Measurements from ENCODE around the gene PSEN1.

PSEN1 gene

DNA sequence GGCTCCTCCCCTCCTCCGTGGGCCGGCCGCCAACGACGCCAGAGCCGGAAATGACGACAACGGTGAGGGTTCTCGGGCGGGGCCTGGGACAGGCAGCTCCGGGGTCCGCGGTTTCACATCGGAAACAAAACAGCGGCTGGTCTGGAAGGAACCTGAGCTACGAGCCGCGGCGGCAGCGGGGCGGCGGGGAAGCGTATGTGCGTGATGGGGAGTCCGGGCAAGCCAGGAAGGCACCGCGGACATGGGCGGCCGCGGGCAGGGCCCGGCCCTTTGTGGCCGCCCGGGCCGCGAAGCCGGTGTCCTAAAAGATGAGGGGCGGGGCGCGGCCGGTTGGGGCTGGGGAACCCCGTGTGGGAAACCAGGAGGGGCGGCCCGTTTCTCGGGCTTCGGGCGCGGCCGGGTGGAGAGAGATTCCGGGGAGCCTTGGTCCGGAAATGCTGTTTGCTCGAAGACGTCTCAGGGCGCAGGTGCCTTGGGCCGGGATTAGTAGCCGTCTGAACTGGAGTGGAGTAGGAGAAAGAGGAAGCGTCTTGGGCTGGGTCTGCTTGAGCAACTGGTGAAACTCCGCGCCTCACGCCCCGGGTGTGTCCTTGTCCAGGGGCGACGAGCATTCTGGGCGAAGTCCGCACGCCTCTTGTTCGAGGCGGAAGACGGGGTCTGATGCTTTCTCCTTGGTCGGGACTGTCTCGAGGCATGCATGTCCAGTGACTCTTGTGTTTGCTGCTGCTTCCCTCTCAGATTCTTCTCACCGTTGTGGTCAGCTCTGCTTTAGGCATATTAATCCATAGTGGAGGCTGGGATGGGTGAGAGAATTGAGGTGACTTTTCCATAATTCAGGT is at the start of gene PSEN1:
PSEN1 (plus strand) TSS at position 121 of the 839 bp plus-strand sequence. CDS start 11,513 bp downstream, outside the sequence.
- DNase-seq = peak; percentile 99

DNA sequence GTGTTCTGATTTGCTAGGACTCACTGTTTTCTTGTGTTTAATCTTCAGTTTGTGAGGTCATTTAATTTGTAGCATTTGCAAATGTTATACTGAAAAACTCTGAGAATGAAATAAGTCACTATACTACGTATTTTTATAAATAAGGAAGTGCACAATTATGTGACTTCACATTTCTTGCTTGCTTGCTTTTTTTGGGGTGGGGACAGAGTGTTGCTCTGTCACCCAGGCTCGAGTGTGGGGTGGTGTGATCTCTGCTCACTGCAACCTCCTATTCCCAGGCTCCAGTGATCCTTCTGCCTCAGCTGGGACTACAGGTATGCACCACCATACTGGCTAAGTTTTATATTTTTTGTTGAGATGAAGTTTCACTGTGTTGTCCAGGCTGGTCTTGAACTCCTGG is 45.3 kb upstream of the PSEN1 start:
- DNase-seq = no peak

DNA sequence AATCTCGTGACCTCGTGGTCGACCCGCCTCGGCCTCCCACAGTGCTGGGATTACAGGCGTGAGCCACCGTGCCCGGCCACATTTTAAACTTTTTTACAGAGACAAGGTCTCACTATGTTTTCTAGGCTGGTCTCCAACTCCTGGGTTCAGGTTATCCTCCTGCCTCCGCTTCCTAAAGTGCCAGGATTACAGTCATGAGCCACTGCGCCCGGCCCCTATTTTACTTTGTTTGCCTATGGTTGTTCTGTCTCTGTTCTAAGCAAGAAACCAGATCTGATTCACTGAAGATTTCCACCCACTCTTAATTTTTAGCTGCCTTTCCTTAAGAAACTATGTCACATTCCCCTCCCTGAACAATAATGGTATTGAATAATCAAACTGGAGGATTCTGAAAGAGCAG is 38.9 kb upstream of the PSEN1 start:
- DNase-seq = no peak

DNA sequence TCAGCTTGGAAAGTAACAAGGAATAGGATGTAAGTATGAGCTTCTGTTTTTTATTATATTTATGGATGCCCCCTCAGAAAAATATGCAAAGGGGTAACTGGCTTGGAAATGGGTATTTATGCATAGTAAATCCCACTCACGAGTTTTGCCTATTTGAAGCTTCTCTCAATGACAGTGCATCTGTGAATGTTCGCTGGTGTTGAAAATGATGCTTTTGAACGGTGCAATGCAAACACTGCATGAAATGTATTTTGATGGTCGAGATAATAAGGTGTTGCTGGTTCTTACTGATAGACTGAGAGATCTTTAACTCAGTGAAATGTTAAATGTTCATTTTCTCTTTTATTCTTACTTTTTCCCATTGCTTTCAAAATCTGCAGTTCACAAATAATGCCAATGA is 36.0 kb upstream of the PSEN1 start:
- no peak for DNase-seq

DNA sequence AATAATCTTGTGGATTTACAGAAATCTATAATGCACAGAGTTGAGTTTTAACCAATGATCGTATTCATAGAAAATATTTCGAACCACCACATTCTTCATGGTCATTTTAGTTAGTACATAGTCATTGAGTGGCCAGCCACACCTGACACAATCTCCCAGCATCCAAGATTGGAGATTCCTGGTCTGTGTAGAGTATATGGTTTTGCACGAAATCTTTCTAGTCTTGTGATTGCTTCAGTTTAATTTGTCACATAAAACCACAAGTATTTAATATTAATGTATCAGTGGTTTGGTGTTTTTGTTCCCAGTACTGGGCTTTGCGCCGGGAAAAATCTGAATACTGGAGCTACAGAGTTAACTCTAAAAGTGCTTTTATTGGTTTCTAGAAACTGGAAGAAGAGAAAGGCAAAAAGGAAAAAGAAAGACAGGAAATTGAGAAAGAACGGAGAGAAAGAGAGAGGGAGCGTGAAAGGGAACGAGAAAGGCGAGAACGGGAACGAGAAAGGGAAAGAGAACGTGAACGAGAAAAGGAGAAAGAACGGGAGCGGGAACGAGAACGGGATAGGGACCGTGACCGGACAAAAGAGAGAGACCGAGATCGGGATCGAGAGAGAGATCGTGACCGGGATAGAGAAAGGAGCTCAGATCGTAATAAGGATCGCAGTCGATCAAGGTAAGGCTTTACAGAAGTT is 33.4 kb upstream of the PSEN1 start:
- DNase-seq = no peak

DNA sequence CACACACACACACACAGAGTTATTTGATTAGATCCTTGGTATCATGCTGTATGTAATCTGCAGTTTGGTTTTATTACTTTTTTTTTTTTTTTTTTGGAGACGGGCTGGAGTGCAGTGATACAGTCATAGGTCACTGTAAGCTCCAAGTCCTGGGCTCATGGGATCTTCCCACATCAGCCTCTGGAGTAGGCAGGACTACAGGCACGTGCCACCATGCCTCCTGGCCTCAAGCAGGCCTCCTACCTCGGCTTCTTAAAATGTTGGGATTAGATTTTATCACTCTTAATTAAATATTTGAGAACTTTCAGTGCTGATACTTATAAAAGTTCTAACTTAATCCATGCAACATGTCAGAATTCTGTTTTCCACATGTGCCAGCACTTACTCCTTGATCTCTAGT is 31.3 kb upstream of the PSEN1 start:
- DNase-seq = no peak

DNA sequence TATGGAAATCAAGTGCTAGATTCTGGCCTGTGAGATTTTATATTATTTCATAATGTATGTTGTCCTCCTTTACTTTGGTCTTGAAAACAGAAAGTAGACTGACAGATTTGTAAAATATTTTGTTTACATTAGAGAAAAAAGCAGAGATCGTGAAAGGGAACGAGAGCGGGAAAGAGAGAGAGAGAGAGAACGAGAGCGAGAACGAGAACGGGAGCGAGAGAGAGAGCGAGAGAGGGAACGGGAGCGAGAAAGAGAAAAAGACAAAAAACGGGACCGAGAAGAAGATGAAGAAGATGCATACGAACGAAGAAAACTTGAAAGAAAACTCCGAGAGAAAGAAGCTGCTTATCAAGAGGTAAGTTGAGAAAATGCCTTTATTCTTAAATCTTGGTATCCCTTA is 30.6 kb upstream of the PSEN1 start:
- DNase-seq = no peak

DNA sequence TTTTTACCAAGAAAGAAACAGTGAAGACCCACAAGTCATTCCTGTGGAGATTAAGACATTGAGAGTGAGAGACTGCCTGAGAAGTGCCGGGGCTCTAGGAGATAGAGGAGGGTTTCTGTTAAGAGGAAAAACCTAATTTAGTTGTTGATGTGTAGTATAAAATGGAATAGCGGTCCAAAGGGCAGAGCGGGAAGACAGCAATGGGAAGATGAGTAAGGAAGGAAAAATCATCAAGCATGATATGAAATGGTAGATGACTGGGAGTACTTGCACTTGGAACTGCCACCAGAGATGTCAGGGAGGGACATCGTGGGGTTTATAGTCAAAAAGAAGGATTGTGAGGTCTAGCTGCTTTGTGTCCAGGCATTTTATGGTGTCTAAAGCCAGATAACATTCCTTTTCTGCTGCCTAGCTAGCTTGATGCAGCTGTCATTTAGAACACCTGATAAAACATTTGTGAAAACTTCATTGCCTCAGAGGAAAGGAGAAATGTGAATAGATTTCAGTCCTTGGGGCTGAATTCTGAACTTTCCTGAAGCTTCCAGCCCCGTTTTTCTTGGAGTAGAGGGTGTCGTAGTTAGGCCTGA is 20.1 kb upstream of the PSEN1 start:
- DNase-seq = no peak

DNA sequence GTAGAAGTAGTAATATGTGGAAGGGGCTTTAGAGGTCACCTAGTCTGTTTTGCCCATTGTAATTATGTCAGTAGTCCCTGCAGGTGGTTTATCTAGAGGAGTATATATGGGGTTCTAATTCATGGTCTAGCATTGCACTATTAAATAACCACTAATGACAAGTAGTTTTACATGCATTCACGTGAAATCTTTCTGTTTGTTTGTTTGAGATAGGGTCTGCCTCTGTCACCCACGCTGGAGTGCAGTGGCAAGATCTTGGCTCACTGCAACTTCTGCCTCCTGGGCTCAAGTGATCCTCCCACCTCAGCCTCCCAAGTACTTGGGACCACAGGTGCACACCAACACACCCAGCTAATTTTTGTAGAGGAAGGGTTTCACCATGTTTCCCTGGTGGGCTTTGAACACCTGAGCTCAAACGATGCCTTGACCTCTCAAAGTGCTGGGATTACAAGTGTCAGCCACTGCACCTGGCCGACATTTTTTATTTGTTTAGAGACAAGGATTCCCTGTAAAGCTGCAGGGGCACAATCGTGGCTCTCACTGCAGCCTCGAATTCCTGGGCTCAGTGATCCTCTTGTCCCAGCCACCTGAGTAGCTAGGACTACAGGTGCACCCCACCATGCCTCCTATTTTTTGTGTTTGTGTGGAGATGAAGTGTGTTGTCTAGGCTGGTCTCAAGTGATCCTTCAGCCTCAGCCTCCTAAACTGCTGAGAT is 12.0 kb upstream of the PSEN1 start:
- DNase-seq = no peak

DNA sequence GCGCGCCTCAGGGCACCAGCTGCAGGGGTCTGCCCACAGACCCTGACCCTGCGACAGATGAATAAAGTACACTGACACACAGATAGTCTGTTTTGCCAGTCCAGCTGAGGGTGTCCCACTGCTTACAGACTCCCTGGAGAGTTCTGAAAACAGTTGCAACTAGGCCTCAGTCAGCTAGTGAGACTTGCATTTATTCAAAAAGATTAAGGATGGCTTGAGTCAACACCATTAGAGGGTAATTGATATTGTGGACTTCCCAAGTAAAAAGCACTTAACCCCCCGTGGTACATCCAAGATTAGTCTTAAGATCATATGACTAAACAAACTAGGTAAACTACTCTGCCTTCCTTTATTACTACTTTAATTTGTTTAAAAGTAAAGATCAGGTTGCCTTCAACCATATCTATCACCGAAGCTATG is 11.1 kb upstream of the PSEN1 start:
- no peak for DNase-seq

DNA sequence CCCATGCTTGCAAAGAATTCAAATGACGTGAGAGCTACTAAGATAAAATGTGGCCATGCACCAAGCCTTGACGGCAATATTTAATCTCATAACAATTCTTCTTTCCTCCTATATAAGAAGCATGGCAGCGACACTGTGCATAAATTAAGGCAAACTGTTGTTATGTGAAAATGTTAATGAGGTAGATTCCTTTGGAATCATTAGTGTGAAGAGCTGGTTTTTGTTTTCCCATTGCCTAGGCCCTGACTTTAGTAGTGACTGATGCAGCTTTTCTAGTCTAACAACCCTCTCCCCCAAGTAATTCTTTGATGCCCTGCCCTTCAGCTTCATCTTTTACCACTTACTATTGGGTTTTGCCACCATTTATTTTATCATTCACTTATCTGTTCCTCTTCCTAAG is 10.6 kb upstream of the PSEN1 start:
- no peak for DNase-seq

DNA sequence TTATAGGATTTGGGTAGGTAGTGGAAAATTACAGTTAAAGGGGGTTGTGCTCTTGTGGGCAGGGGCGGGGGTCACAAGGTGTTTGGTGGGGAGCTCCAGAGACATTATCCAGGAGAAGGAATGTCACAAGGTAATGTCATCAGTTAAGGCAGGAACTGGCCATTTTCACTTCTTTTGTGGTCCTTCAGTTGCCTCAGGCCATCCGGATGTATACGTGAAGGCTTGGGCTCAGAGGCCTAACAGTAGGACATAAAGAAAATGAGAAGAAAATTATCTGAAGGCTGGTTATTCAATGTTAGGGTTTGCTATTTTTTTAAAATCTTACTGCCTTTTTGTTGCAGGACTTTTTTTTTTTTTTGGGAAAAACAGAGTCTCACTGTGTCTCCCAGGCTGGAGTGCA is 2.5 kb upstream of the PSEN1 start:
- no peak for DNase-seq

DNA sequence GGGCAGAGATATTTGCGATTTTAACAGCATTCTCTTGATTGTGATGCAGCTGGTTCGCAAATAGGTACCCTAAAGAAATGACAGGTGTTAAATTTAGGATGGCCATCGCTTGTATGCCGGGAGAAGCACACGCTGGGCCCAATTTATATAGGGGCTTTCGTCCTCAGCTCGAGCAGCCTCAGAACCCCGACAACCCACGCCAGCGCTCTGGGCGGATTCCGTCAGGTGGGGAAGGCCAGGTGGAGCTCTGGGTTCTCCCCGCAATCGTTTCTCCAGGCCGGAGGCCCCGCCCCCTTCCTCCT is 271 bp upstream of the PSEN1 start:
- DNase-seq = no peak

DNA sequence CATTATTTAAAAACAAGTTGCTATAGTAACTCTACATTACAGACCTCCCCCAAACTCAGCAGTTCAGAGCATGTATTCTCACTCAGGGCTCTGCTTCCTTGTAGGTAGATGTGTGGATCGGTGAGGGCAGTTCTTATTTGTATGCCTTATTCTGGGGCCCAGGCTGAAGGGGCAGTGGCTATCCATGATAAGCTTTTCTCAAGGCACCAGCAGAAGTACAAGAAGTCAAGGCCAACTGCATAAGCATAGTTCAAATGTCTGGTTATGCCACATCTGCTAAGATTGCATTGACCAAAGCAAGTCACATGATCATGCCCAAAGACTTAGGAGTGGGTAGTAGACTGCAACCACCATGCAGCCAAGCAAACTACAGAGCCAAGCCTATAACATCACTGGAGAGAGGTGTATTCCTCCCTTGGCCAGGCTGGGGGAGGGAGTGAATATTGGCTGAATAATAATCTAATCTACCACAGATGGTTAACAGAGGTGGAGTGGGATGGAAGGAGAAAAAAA is 4.6 kb downstream of the PSEN1 start:
- no peak for DNase-seq

DNA sequence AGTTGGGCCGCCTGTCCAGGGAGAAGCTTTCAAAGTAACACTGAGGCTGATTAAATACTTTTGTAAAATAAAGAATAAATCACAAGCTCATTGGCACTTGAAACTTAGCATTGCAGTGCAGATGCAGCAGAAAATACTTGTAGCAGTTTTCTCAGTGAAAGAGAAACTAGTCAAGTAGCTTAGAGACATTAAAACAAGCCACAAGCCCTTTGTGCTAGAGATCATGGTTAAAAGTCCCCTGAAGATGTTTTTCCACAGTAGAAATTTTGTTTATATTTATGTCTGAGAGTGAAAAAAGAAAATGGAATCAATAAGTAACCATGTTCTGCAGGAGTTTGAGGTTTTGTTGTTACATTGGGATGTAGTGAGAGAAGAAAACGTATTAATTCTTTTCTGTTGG is 5.9 kb downstream of the PSEN1 start:
- no peak for DNase-seq

DNA sequence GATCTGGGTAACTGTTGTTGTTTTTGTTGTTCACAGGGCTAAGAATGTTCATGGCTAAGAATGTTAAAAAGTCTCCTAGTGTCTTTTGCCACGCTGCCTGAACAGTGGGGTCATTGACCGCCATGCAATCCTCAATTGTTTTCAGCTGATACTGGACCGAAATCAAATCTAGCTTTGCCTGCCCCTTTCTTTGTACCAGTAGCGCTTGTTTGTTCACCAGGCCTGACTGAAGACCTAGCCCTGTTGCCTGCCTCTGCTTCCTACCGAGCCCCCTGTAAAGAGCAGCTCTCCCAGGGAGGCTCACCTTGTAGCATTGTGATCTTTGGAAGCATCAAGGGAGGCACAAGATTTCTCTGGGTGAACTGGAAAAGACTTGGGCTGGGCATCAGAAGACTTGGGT is 6.7 kb downstream of the PSEN1 start:
- no peak for DNase-seq

DNA sequence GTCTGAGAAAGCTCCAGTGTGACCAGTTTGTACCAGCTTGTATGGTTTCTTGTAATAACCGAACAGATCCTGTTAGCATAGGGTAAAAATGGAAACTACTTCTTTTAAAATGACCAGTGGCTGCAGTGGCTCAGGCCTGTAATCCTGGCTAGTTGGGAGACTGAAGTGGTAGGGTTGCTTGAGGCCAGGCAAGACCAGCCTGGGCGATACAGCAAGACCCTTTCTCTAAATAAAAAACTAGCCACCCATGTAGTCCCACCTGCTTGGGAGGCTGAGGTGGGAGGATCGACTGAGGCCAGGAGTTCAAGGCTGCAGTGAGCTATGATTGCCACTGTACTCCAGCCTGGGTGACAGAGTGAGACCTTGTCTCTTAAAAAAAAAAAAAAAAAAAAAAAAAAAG is 7.3 kb downstream of the PSEN1 start:
- no peak for DNase-seq

DNA sequence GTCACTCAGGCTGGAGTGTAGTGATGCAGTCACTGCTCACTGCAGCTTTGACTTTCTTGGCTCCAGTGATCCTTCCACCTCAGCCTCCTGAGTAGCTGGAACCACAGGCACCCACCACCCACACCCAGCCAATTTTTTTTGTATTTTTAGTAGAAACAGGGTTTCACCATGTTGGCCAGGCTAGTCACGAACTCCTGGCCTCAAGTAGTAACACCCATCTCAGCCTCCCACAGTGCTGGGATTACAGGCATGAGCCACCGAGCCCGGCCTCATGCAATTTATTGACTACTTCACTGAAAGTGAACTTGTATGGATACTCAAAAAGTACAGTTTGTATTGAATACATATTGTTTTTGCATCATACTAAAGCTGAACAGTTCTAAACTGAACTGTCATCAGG is 9.1 kb downstream of the PSEN1 start:
- no peak for DNase-seq

DNA sequence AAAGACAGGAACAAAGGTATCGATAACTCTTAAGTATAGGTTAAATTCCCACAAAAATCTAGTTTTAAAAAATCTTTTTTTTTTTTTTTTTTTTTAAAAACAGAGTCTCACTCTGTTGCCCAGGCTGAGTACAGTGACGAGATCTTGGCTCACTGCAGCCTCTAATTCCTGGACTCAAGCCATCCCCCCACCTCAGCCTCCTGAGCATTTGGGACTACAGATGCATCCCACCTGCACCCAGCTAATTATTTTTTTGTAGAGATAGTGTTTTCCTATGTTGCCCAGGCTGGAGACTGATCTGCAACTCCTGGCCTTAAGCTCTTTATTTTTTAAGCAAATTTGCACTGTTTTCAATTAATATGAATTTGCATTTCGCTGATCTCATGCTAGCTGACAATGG is 9.8 kb downstream of the PSEN1 start:
- no peak for DNase-seq

DNA sequence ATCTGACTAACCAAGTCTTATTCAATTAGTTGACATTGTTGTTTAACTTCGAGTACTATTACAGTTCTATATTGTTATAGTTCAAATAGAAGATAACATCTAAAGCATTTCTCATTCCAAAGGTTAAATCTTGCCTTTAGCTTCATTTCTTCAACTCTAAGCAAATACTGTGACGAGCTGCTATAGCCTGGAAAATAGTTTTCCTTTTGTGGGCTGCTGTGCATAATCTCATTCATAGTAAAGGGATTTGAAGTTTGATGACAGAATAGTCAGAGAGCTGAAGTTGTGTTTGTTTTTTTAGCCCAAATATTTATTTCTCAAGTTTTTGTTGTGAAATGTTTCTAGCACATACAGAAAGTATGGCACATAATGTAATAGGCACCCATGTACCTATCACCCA is 13.4 kb downstream of the PSEN1 start:
- DNase-seq = no peak

DNA sequence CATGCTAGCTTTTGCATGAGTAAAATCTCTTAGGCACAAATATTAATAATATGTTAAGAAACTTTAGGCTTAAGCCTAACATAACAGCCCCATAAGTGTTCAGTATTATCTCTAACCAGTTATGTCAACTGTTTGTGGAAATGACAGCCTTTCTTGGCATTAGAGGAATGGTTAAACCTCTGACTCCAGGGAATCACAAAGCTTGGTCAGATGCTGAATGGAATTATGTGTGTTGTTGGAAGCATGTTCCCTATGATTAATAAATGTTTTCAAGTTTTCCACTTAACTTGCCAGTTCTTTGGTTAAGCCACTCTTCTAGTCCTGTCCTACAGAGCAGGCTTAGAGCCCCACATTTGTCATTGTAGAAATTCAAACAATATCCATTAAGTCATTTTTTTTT is 17.0 kb downstream of the PSEN1 start:
- no peak for DNase-seq

DNA sequence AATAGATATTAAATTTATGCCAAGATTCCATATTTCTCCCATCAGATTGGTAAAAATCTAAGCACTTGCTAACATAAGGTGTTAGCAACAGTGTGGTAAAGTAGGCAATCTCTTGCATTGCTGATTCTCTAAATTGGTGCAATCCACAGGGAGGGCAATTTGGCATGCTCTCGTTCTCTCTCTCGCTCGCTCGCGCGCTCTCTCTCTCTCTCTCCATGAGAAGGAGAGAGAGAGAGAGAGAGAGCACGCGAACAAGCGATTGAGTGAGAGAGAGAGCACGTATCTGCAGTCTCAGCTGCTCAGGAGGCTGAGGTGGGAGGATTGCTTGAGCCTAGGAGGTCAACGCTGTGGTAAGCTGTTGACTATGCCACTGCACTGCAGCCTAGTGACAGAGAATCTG is 25.9 kb downstream of the PSEN1 start:
- DNase-seq = no peak

DNA sequence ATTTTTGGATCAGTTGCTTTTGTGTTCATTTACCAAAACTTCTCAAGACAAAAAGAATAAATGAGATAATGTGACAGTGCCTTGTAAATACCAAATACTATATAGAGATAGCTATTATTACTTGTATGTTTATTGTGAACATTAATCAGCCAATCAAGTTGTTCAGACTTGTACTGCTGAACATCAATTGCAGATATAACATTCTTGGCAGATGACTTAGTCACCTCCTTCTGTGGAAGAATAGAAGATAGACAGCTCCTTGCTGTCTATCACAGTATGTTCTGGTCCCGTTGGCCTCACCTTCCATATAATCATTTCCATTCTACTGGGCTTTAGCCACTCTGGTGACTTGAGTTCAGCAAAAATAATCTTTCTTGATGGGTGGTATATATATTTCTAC is 30.1 kb downstream of the PSEN1 start:
- no peak for DNase-seq

DNA sequence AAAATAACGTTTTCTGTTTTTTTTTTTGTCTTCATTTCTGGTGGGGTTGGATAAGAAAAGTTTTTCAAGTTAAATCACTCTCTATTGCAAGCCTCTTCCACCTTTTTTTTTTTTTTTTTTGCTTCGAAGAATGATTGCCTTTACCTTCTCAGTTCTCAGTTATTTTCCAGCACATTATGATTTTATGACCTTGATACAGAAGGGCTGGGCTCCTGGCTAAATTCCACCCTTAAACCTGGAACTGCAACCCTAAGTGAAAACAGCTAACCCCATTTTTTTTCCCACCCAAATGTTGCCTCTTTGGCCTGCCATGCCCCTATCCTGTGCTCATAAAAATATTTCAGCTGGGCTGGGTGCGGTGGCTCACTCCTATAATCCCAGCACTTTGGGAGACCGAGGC is 31.4 kb downstream of the PSEN1 start:
- no peak for DNase-seq
